Right lobe of liver (tissue), 4 donors: ENCODE measurements around the gene PPP1R12A.
"Not testable (repeated sequence)": the region's sequence is repeated elsewhere in the genome, so short reads cannot be mapped to it uniquely, and the experiment has no call there.

Experiments
- POLR2A ChIP-seq: fragments of 450-650 bp; IDR thresholded peaks from one replicate; pipeline ENCODE4 v1.6.1; 2017; ENCODE audit warnings: antibody characterized with exemption, mild to moderate bottlenecking
- TF ChIP-seq, protein P1 (sequence below), 4 donors: fragments of 200-600 bp in 3 of 4; fragments of 450-650 bp in 1 of 4; IDR thresholded peaks; one replicate each; pipeline versions ENCODE4 v1.5.1 to v1.8.0; 2016 to 2022; ENCODE audit warnings: antibody characterized with exemption in 4 of 4, mild to moderate bottlenecking in 2 of 4
- donor health status: DM: no; HTN: no; CAD: no.
- donor health status: DM: no; HTN: no; CAD: no.
- donor health status: DM: no; HTN: yes; CAD: no.

GRCh38 chr12:79942846-79943245 is 7.9 kb upstream of the PPP1R12A start:
- not testable (repeated sequence) for TF ChIP-seq POLR2A
- TF ChIP-seq, protein P1, sequence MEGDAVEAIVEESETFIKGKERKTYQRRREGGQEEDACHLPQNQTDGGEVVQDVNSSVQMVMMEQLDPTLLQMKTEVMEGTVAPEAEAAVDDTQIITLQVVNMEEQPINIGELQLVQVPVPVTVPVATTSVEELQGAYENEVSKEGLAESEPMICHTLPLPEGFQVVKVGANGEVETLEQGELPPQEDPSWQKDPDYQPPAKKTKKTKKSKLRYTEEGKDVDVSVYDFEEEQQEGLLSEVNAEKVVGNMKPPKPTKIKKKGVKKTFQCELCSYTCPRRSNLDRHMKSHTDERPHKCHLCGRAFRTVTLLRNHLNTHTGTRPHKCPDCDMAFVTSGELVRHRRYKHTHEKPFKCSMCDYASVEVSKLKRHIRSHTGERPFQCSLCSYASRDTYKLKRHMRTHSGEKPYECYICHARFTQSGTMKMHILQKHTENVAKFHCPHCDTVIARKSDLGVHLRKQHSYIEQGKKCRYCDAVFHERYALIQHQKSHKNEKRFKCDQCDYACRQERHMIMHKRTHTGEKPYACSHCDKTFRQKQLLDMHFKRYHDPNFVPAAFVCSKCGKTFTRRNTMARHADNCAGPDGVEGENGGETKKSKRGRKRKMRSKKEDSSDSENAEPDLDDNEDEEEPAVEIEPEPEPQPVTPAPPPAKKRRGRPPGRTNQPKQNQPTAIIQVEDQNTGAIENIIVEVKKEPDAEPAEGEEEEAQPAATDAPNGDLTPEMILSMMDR (IDR thresholded peaks at IDR 0.05): not testable (repeated sequence)
